Skin epidermis (tissue), 12 donors: ENCODE data around the gene MEA1.
A peak's percentile ranks its signal among the peaks of the same experiment; 100 is the strongest.

Experiments used
- H3K27ac ChIP-seq, 21 experiments: fragments of 200-600 bp; sonication (generic) in 11 of 21; one replicate each; pipeline ENCODE4 v1.5.0; 2020; ENCODE audit warnings: mild to moderate bottlenecking in 3 of 21, inconsistent platforms in 2 of 21, moderate library complexity in 2 of 21
- H3K4me3 ChIP-seq, 7 experiments: fragments of 200-600 bp; sonication (generic) in 2 of 7; one replicate each; pipeline ENCODE4 v1.5.0; 2020; ENCODE audit warnings: inconsistent platforms in 2 of 7, mild to moderate bottlenecking in 2 of 7, moderate library complexity in 1 of 7

The MEA1 gene

GRCh38 chr6:43013843-43014433 lies at the start of gene MEA1, which contains the start of gene KLHDC3:
MEA1 (minus strand) TSS chr6:43013946; CDS start chr6:43013813, 133 bp downstream.
KLHDC3 (plus strand) TSS chr6:43014249; CDS start chr6:43017193, 2,944 bp downstream.
- peak within 1 kb of the TSS; percentile 50 to 78 (median 73) for H3K4me3 ChIP-seq
- peak within 1 kb of the TSS in 20 of 21 experiments; percentile 63 to 92 (median 83) for H3K27ac ChIP-seq

- Histone ChIP-seq H3K4me3 (no peak overlapping the region), H3K27ac (no peak overlapping the region)
Observed at GRCh38 chr6:43062818-43063217, 49.1 kb upstream of the MEA1 start.

DNA sequence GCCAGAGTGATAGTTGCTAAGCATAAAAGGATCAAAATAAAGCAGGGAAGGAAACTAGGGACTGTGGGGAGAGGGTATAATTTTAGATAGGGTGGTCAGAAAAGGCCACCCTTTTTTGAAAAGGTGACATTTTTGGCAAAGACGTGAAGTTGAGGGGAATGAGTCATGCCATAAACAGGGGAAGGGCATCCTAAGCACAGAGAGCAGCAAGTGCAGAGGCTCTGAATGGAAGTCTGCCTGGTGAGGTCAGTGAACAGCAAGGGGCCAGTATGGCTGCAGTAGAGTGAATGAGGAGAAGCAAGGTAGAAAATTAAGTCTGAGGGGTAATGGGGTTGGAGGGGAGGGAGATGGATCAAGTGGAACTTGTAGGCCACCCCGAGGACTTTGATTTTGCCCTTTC lies 48.1 kb upstream of the MEA1 start:
- Histone ChIP-seq H3K27ac (no peak overlapping the region), H3K4me3 (no peak overlapping the region)

DNA sequence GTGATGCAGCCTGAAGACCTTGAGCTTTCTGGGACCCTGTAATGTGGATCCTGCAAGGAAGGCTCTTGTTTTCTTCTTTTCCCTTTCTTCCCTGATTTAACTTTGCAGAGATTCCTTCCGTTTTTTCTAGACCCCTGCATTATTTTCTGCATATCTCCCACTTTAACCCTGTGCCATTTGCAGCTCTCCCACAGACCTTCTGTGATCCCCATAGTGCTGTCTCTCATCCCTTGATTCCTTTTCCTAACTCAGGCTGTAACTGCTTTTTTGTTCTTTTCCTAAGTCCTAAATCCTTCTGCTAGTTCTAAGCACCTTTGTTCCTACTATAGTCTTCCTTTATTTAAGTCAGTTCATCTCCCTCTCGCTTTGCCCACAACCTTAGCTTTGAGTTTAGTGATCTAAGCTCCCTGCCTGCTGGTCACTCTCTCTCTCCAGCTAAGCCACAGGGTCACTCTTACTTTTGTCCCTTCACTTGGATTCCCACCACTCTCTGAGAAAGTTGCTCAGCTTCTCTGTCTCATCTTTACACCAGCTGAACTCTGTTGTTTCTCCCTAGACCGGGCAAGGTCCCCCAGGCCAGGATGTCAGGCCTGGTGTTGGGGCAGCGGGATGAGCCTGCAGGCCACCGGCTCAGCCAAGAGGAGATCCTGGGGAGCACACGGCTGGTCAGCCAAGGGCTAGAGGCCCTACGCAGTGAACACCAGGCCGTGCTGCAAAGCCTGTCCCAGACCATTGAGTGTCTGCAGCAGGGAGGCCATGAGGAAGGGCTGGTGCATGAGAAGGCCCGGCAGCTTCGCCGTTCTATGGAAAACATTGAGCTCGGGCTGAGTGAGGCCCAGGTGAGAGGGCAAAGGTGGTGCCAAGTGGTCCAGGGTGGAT lies 47.2 kb upstream of the MEA1 start:
- no peak overlapping the region for H3K4me3 ChIP-seq

DNA sequence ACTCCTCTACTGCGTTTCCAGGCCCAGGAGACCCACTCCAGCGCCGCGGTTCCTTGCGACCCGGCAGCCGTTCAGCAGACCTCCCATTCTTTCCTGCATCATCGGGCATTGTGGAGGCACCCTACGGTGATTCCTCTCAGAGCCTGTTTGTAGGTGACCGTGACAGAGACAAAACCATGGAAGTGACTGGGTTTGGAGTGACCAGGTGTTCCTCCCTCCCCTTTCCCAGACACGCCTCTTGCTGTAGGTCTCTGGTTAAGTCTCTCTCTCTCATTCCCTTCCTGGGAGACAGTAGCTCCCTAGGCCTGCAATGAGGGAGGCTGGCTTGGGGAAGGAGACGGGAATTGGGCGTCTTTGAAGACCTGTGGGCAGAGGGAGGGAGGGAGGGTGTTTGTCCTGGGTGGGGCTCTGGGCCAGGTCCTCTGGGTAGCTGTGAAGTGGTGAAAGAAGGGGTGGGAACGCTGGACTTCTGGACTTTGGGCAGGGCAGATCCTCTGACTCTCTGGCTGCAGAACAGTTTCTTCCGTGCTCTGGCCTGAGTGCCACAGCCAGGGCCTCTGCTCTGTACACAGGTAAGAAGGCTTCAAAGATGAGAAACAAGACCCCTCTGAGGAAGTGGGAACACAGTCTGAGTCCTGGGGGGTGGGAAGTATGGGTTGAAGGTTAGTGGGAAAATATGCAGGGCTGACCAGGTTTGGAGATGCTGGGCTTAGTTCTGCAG lies 46.4 kb upstream of the MEA1 start:
- Histone ChIP-seq H3K4me3 (peak overlapping the region; percentile 85 to 93 (median 88)), H3K27ac (peak overlapping the region; percentile 76 to 98 (median 93))

More for the DNA sequence above, 47.2 kb upstream of the MEA1 start:
- H3K27ac ChIP-seq = peak overlapping the region in 7 of 21 experiments; percentile 91 to 94 (median 93)

GRCh38 chr6:43059168-43060033 lies 45.7 kb upstream of the MEA1 start, which contains the start of the genes KLC4 and MRPL2:
KLC4 (plus strand) TSS chr6:43059631; CDS start chr6:43061336, 1,705 bp downstream.
MRPL2 (minus strand) TSS chr6:43059434; CDS start chr6:43059381, 53 bp downstream.
- Histone ChIP-seq H3K4me3 (peak within 1 kb of the TSS; percentile 85 to 93 (median 88)), H3K27ac (peak within 1 kb of the TSS; percentile 76 to 98 (median 93))

- Histone ChIP-seq H3K4me3 (peak overlapping the region; percentile 85 to 93 (median 88)), H3K27ac (peak overlapping the region in 16 of 21 experiments; percentile 87 to 98 (median 93))
Observed at GRCh38 chr6:43058531-43058930, 44.8 kb upstream of the MEA1 start.

DNA sequence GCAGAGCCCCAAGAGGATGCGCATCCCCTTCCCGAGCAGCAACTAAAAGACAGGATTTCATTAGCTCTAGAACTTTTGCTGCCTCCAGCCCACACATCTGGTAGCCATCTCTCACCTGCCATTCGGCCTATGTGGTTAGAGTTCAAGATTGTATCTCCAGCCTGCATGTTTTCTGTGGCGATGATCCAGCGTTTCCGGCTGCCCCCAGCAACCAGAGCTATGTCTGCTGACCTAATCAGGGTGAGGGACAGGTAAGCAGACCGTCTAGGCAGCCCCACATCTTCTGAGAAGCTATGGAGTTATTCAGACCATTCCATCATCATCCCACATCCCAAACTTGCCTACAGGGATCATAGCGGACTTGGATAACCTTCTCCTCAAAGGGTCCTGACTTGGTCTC lies 42.2 kb upstream of the MEA1 start:
- H3K27ac ChIP-seq = no peak overlapping the region
- no peak overlapping the region for H3K4me3 ChIP-seq

DNA sequence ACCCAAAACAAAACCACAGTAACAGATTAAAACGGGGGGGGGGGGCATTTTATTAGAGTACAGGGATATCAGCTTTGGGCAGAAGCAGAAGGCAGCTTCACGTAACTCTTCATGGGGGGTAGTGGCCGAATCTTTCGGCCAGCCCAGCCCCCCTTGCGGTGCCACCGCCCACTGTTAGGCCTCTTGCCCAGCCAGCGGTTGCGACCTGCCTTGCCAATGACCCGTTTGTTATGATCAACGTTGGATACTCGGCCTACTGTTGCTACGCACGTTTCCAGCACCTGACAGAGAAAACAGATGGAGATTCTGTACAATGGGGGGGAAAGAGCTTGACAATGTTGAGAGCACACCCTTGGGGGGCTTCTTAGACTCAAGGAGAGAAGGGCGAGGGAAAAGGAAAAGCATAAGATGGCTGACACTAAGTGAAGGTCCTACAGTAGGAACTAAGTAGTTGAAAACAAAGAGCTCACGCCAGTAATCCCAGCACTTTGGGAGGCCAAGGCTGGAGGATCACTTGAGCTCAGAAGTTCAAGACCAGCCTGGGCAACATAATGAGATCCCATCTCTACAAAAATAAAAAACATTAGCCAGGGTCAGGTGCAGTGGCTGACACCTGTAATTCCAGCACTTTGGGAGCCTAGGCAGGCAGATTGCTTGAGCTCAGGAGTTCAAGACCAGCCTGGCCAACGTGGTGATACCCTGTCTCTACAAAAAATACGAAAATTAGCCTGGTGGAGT lies 40.6 kb upstream of the MEA1 start:
- H3K27ac ChIP-seq = peak overlapping the region in 20 of 21 experiments; percentile 83 to 100 (median 96)
- peak overlapping the region; percentile 51 to 91 (median 81) for H3K4me3 ChIP-seq

DNA sequence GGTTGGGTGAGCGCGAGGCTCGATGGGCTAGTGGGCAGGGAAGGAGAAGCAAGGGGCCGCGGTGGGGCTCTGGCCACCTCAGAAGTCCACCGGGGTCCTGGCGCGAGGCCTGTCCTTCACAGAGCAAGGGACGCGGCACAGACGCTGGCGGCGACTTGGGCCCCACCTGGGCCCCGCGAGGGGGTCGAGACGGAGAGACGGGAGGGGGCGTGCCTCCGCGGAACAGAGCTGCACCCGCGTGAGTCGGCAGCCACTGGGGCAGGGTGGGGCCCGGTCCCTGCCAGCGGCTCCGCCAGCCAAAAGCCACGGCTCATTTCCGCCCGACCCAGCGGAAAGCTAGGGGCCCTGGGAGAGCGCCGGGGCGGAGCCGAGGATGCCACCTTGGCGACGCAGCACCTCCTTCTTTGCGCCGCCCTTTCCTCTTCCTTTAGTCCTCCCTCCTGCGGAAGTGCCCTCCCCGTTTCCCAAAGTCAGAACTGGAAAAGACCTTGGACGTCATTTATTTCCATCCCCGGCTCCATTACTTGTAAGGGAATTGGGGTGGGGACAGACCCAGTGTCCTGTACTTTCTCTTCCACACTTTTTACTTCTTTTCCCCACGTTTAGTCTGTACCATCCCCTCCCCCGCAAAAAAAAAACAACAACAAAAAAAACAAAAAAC lies 39.9 kb upstream of the MEA1 start, which contains the start of gene CUL7:
Gene CUL7, minus strand, starts transcription at position 307 of the 661 bp plus-strand sequence. CDS start 1,063 bp downstream, outside the sequence.
- peak within 1 kb of the TSS; percentile 51 to 91 (median 81) for H3K4me3 ChIP-seq
- H3K27ac ChIP-seq = peak within 1 kb of the TSS; percentile 83 to 100 (median 95)

DNA sequence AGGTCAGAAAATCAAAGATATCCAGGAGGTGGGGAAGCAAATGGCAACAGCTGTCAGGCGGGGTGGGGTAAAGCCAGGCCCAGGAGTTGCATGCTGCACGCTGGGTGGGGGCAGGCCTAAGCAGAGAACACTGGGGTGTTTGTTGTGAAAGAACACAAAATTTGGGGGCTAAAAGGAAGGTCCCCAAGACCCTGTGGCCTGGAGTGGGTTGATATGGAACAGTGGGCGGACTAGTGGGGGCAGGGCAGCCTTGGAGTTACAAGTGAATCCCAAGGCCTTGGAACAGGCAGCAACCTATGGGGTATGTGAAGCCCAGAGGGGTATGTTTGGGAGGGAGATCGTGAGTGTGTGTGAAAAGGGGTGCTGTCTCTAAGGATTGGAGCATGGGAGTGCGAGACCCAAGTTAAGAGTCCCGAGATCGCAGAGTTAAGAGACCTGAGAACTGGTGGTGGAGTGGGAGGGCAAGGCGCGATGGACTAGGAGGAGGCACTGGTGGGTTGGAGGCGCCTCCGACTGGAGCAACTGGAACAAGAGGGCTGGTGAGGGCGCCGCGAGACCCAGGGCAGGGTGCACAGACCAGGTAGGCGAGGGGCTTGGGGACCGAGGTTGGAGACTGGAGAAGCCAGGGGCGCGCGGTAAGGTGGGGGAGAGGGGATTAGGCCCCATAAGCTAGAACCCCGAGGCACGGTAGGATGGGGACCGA lies 39.2 kb upstream of the MEA1 start:
- peak overlapping the region; percentile 83 to 100 (median 95) for H3K27ac ChIP-seq

GRCh38 chr6:43052225-43052841 lies 38.6 kb upstream of the MEA1 start:
- Histone ChIP-seq H3K27ac (peak overlapping the region in 16 of 21 experiments; percentile 88 to 100 (median 96)), H3K4me3 (peak overlapping the region in 1 of 7 experiments; percentile 91)

More for the DNA sequence above, 39.2 kb upstream of the MEA1 start:
- peak overlapping the region; percentile 51 to 91 (median 81) for H3K4me3 ChIP-seq

GRCh38 chr6:43050981-43051380 lies 37.2 kb upstream of the MEA1 start:
- no peak overlapping the region for H3K27ac ChIP-seq
- no peak overlapping the region for H3K4me3 ChIP-seq

- no peak overlapping the region for H3K27ac ChIP-seq
- H3K4me3 ChIP-seq = no peak overlapping the region
Observed at GRCh38 chr6:43047998-43048397, 34.3 kb upstream of the MEA1 start.

- Histone ChIP-seq H3K27ac (no peak overlapping the region), H3K4me3 (no peak overlapping the region)
Observed at GRCh38 chr6:43045371-43045930, 31.7 kb upstream of the MEA1 start.

GRCh38 chr6:43043310-43043709 lies 29.6 kb upstream of the MEA1 start:
- Histone ChIP-seq H3K4me3 (no peak overlapping the region), H3K27ac (no peak overlapping the region)
